ENCODE measurements around the gene SLC35D1.

DNA sequence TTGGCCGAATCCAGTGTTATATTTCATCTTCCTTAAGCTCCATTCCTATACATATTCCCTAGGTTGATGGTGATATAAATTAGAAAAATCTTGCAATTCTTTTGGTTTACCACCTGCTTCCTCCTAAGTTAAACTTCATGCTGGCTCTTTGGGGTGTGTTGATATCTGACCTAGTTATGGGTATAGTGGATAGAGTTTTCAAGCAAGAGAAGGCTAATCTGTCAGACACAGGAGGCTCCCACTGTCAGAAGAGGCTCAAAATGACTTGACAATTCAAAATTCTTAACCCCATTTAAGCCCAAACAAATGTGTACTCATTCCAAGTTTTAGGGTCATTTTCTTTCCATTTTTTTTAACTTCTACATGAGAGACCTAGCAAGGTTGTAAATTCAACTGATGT, 8.5 kb upstream of the SLC35D1 start:
- TF ChIP-seq, protein P1, sequence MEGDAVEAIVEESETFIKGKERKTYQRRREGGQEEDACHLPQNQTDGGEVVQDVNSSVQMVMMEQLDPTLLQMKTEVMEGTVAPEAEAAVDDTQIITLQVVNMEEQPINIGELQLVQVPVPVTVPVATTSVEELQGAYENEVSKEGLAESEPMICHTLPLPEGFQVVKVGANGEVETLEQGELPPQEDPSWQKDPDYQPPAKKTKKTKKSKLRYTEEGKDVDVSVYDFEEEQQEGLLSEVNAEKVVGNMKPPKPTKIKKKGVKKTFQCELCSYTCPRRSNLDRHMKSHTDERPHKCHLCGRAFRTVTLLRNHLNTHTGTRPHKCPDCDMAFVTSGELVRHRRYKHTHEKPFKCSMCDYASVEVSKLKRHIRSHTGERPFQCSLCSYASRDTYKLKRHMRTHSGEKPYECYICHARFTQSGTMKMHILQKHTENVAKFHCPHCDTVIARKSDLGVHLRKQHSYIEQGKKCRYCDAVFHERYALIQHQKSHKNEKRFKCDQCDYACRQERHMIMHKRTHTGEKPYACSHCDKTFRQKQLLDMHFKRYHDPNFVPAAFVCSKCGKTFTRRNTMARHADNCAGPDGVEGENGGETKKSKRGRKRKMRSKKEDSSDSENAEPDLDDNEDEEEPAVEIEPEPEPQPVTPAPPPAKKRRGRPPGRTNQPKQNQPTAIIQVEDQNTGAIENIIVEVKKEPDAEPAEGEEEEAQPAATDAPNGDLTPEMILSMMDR (IDR thresholded peaks at IDR 0.05; ENCODE audit: low read depth, low read length, missing input control): no peak
- TF ChIP-seq, protein P2, sequence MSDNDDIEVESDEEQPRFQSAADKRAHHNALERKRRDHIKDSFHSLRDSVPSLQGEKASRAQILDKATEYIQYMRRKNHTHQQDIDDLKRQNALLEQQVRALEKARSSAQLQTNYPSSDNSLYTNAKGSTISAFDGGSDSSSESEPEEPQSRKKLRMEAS (IDR thresholded peaks at IDR 0.05): no peak
- no peak for TF ChIP-seq YY1 (IDR thresholded peaks at IDR 0.05)
- no peak for TF ChIP-seq SP1 (IDR thresholded peaks at IDR 0.05)

All from liver (tissue), 3 donors.